Metanephros (tissue), 1 donor: ENCODE data around the gene BLCAP. TPM values are rescaled to one million over a fixed set of nuclear protein-coding genes. Genes with fewer than 3 reads are reported as not detected.

Source experiments
- total RNA-seq: library from RNA; depleted of rRNA; stranded (reverse); fragments of >200 nt; gene quantifications from one replicate; pipeline ENCODE4 v1.2.3, GENCODE V29; 2014

Gene BLCAP, protein sequence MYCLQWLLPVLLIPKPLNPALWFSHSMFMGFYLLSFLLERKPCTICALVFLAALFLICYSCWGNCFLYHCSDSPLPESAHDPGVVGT
- total RNA-seq: 94.8 TPM

GRCh38 chr20:37527638-37528445, at the start of gene BLCAP:
BLCAP (minus strand) TSS chr20:37527876; CDS start chr20:37519174, 8,702 bp downstream.

DNA sequence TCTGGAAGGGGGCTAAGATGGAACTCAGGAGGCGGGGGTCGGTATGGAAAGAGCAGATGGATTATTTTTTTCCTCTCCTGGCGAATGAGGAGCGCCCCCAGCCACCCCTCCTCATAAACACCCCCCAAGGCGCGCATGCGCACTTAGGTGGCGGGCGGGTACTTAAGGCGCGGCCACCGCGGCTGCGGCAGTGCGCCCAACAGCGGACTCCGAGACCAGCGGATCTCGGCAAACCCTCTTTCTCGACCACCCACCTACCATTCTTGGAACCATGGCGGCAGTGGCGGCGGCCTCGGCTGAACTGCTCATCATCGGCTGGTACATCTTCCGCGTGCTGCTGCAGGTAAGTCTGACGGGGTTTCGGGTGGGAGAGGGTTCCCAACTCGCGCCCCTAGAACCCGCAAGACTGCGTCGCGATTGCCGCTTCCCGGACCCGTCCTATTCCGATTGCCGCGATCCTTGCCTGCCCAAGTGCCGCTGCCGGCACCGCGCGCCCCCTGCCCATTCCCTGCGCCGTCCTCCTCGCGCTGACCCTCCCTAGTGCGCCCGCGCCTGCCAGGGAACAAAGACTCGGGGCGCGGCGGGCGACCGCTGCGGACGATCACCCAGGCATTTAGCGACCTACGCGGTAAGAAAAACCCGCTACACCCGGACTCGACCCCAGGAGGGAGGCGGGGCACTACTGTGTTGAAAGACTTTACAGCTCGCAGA, 6.5 kb downstream of the BLCAP start, which contains the start of gene NNAT:
NNAT (plus strand) TSS at position 190 of the 711 bp plus-strand sequence; CDS start at position 272, 82 bp downstream.

Other genes starting within 250 kb of the BLCAP start
- gene MANBAL, start 238.2 kb downstream of the BLCAP start, total RNA-seq: 25.9 TPM
- gene SRC, start 181.7 kb downstream of the BLCAP start, total RNA-seq: 53.3 TPM
- 39.2 TPM for gene NNAT, start 6.6 kb downstream of the BLCAP start, total RNA-seq
- 27.1 TPM for gene CTNNBL1, start 166.2 kb upstream of the BLCAP start, total RNA-seq